Activated CD4-positive, alpha-beta memory T cell treated with anti-CD3 and anti-CD28 coated beads for 36 hours (primary cell): Measurements from ENCODE around the gene MON1B. TPM values are rescaled to one million over a fixed set of nuclear protein-coding genes. Genes with fewer than 3 reads are reported as not detected.
"Not testable (repeated sequence)": the region's sequence is repeated elsewhere in the genome, so short reads cannot be mapped to it uniquely, and the experiment has no call there.

Experiments
- CTCF ChIA-PET: fragments of 350-600 bp; sonication (Branson Sonifier 250); formaldehyde crosslinking; loops from one replicate; lab custom pipeline; 2021; ENCODE audit warnings: antibody characterized with exemption, inconsistent platforms; lab: Charles Lee
- POLR2A ChIA-PET: fragments of 350-600 bp; sonication (Branson Sonifier 250); formaldehyde crosslinking; loops from one replicate; lab custom pipeline; 2021; ENCODE audit warnings: antibody characterized with exemption; lab: Charles Lee
- DNase-seq: peaks from one replicate; pipeline ENCODE4 v3.0.0-alpha.2; 2020
- H3K27ac Mint-ChIP-seq: one replicate; pipeline ENCODE4 v1.8.0; 2021; ENCODE audit warnings: mixed read lengths
- H3K27me3 Mint-ChIP-seq: one replicate; pipeline ENCODE4 v1.8.0; 2021; ENCODE audit warnings: mixed read lengths
- H3K36me3 Mint-ChIP-seq: one replicate; pipeline ENCODE4 v1.8.0; 2021; ENCODE audit warnings: mixed read lengths
- H3K4me1 Mint-ChIP-seq: one replicate; pipeline ENCODE4 v1.8.0; 2021; ENCODE audit warnings: low read depth, mixed read lengths
- H3K4me3 Mint-ChIP-seq: one replicate; pipeline ENCODE4 v1.8.0; 2021; ENCODE audit warnings: mild to moderate bottlenecking, mixed read lengths
- H3K9me3 Mint-ChIP-seq: one replicate; pipeline ENCODE4 v1.8.0; 2021; ENCODE audit warnings: mixed read lengths
- intact Hi-C: fragments of 100-400 bp; cut with micrococcal nuclease; formaldehyde crosslinking; loops from one replicate; pipeline ENCODE4 v1.15.1; 2023
- total RNA-seq, 2 experiments: library from RNA; stranded (reverse); gene quantifications; one replicate each; pipeline ENCODE4 v1.2.3, GENCODE V29; 2021

MON1B gene
- total RNA-seq: 10 to 100 TPM; 63.7 to 70.2 TPM

- ChIA-PET POLR2A (interaction anchor here (0.6 to 1.6 kb wide), 5 partner anchors 19 to 1714 kb away, joined by 3 to 5 read pairs (median 4); partner anchors contain the start of genes KARS1 and TERF2IP), CTCF (interaction anchor here (1.1 kb wide), 1 partner anchor 19 kb away, joined by 5 read pairs; no protein-coding TSS in a partner anchor)
- H3K9me3 Mint-ChIP-seq: no peaks in the 10 kb centered on the region
- H3K4me1 Mint-ChIP-seq: peaks cover 33% of the 10 kb centered on the region
- H3K27ac Mint-ChIP-seq: peak within 1 kb of the TSS; percentile 98
- peak; percentile 96 for DNase-seq
- peaks cover 31% of the 10 kb centered on the region for H3K36me3 Mint-ChIP-seq
- no peaks in the 10 kb centered on the region for H3K27me3 Mint-ChIP-seq
- peak within 1 kb of the TSS; percentile 86 for H3K4me3 Mint-ChIP-seq
- intact Hi-C loops: loop anchor here (1.0 to 2.0 kb wide), 9 partner anchors 22 to 1757 kb away; partner anchors contain the start of genes CFDP1, GABARAPL2, KARS1 and NUDT7
Observed at GRCh38 chr16:77190478-77191258, at the start of gene MON1B. Gene MON1B (plus strand): TSS chr16:77191190. CDS start chr16:77191486, 296 bp downstream.

GRCh38 chr16:77143364-77143763 is 47.6 kb upstream of the MON1B start:
- Mint-ChIP-seq H3K4me3 (no peak overlapping the region), H3K4me1 (no peaks in the 10 kb centered on the region), H3K27ac (no peak overlapping the region), H3K9me3 (peaks cover 9% of the 10 kb centered on the region), H3K27me3 (peaks cover 5% of the 10 kb centered on the region), H3K36me3 (no peaks in the 10 kb centered on the region)
- no peak for DNase-seq
- POLR2A ChIA-PET: no interaction called here
- intact Hi-C loops: no loop called here
- CTCF ChIA-PET: interaction anchor here (0.8 kb wide), 1 partner anchor 28 kb away, joined by 4 read pairs; no protein-coding TSS in a partner anchor

- ChIA-PET POLR2A (no interaction called here), CTCF (no interaction called here)
- Mint-ChIP-seq H3K27ac (no peak overlapping the region), H3K27me3 (peaks cover 12% of the 10 kb centered on the region), H3K36me3 (no peaks in the 10 kb centered on the region), H3K4me3 (no peak overlapping the region), H3K9me3 (peaks cover 9% of the 10 kb centered on the region), H3K4me1 (no peaks in the 10 kb centered on the region)
- intact Hi-C loops: no loop called here
- DNase-seq: no peak
Observed at GRCh38 chr16:77148121-77148520, 42.9 kb upstream of the MON1B start.

- H3K27ac Mint-ChIP-seq: no peak overlapping the region
- intact Hi-C loops: no loop called here
- no peaks in the 10 kb centered on the region for H3K36me3 Mint-ChIP-seq
- no peaks in the 10 kb centered on the region for H3K9me3 Mint-ChIP-seq
- H3K27me3 Mint-ChIP-seq: peaks cover 20% of the 10 kb centered on the region
- CTCF ChIA-PET: interaction anchor here (2.3 kb wide), 1 partner anchor 14 kb away, joined by 9 read pairs; no protein-coding TSS in a partner anchor
- POLR2A ChIA-PET: no interaction called here
- no peaks in the 10 kb centered on the region for H3K4me1 Mint-ChIP-seq
- no peak overlapping the region for H3K4me3 Mint-ChIP-seq
- no peak for DNase-seq
Observed at GRCh38 chr16:77157346-77158058, 33.5 kb upstream of the MON1B start.

GRCh38 chr16:77158293-77158692 is 32.7 kb upstream of the MON1B start:
- Mint-ChIP-seq H3K36me3 (no peaks in the 10 kb centered on the region), H3K4me3 (no peak overlapping the region), H3K27me3 (peaks cover 20% of the 10 kb centered on the region), H3K27ac (no peak overlapping the region), H3K9me3 (no peaks in the 10 kb centered on the region), H3K4me1 (no peaks in the 10 kb centered on the region)
- ChIA-PET POLR2A (no interaction called here), CTCF (interaction anchor here (2.3 kb wide), 1 partner anchor 13 kb away, joined by 9 read pairs; no protein-coding TSS in a partner anchor)
- no peak for DNase-seq
- intact Hi-C loops: no loop called here

GRCh38 chr16:77165006-77165405 is 26.0 kb upstream of the MON1B start:
- POLR2A ChIA-PET: no interaction called here
- no peaks in the 10 kb centered on the region for H3K9me3 Mint-ChIP-seq
- intact Hi-C loops: no loop called here
- CTCF ChIA-PET: no interaction called here
- no peak for DNase-seq
- H3K4me1 Mint-ChIP-seq: no peaks in the 10 kb centered on the region
- H3K36me3 Mint-ChIP-seq: no peaks in the 10 kb centered on the region
- no peak overlapping the region for H3K27ac Mint-ChIP-seq
- no peak overlapping the region for H3K4me3 Mint-ChIP-seq
- peaks cover 18% of the 10 kb centered on the region for H3K27me3 Mint-ChIP-seq

GRCh38 chr16:77165536-77166236 is 25.3 kb upstream of the MON1B start:
- H3K4me1 Mint-ChIP-seq, CTCF ChIA-PET, H3K4me3 Mint-ChIP-seq, H3K9me3 Mint-ChIP-seq, H3K27ac Mint-ChIP-seq, intact Hi-C loops, DNase-seq, POLR2A ChIA-PET, H3K36me3 Mint-ChIP-seq: not testable (repeated sequence)
- peaks cover 21% of the 10 kb centered on the region for H3K27me3 Mint-ChIP-seq

- POLR2A ChIA-PET: no interaction called here
- H3K36me3 Mint-ChIP-seq: no peaks in the 10 kb centered on the region
- CTCF ChIA-PET: no interaction called here
- no peak overlapping the region for H3K27ac Mint-ChIP-seq
- peaks cover 26% of the 10 kb centered on the region for H3K27me3 Mint-ChIP-seq
- H3K4me1 Mint-ChIP-seq: no peaks in the 10 kb centered on the region
- intact Hi-C loops: no loop called here
- no peaks in the 10 kb centered on the region for H3K9me3 Mint-ChIP-seq
- no peak for DNase-seq
- H3K4me3 Mint-ChIP-seq: no peak overlapping the region
Observed at GRCh38 chr16:77166726-77167125, 24.3 kb upstream of the MON1B start.

GRCh38 chr16:77168901-77169300 is 22.1 kb upstream of the MON1B start:
- DNase-seq: no peak
- ChIA-PET CTCF (interaction anchor here (0.8 to 1.7 kb wide), 3 partner anchors 8 to 1380 kb away, joined by 4 to 6 read pairs (median 6); no protein-coding TSS in a partner anchor), POLR2A (no interaction called here)
- no peaks in the 10 kb centered on the region for H3K9me3 Mint-ChIP-seq
- no peaks in the 10 kb centered on the region for H3K4me1 Mint-ChIP-seq
- H3K27me3 Mint-ChIP-seq: peaks cover 24% of the 10 kb centered on the region
- intact Hi-C loops: no loop called here
- no peak overlapping the region for H3K27ac Mint-ChIP-seq
- H3K4me3 Mint-ChIP-seq: no peak overlapping the region
- no peaks in the 10 kb centered on the region for H3K36me3 Mint-ChIP-seq

- Mint-ChIP-seq H3K27me3 (peaks cover 30% of the 10 kb centered on the region), H3K27ac (no peak overlapping the region), H3K9me3 (no peaks in the 10 kb centered on the region), H3K4me3 (no peak overlapping the region), H3K4me1 (no peaks in the 10 kb centered on the region), H3K36me3 (no peaks in the 10 kb centered on the region)
- ChIA-PET CTCF (interaction anchor here (0.6 to 4.1 kb wide), 11 partner anchors 11 to 1397 kb away, joined by 3 to 33 read pairs (median 6); no protein-coding TSS in a partner anchor), POLR2A (no interaction called here)
- peak; percentile 66 for DNase-seq
- intact Hi-C loops: loop anchor here (10.0 kb wide), 1 partner anchor 515 kb away; no protein-coding TSS in a partner anchor
Observed at GRCh38 chr16:77169650-77170236, 21.2 kb upstream of the MON1B start.

- H3K27ac Mint-ChIP-seq: no peak overlapping the region
Observed at GRCh38 chr16:77170805-77171204, 20.2 kb upstream of the MON1B start.

More at GRCh38 chr16:77170805-77171204, 20.2 kb upstream of the MON1B start:
- ChIA-PET POLR2A (interaction anchor here (0.9 kb wide), 1 partner anchor 20 kb away, joined by 3 read pairs; the partner anchor contains the start of gene MON1B), CTCF (interaction anchor here (0.8 to 4.1 kb wide), 24 partner anchors 8 to 1972 kb away, joined by 3 to 33 read pairs (median 5); partner anchors contain the start of genes MON1B and TMEM170A)
- Mint-ChIP-seq H3K9me3 (no peaks in the 10 kb centered on the region), H3K4me1 (no peaks in the 10 kb centered on the region), H3K27me3 (peaks cover 34% of the 10 kb centered on the region), H3K4me3 (no peak overlapping the region), H3K36me3 (no peaks in the 10 kb centered on the region)
- intact Hi-C loops: loop anchor here (1.0 to 10.0 kb wide), 2 partner anchors 516 to 1382 kb away; no protein-coding TSS in a partner anchor
- DNase-seq: no peak
